LNCAP (cell line): Measurements from ENCODE around the gene RASGRP4.

Source experiments
- TF ChIP-seq, protein P1 (sequence below): fragments of 450-650 bp; IDR thresholded peaks from 2 replicates; pipeline ENCODE4 v1.5.1; 2017; ENCODE audit warnings: mild to moderate bottlenecking

Gene RASGRP4

GRCh38 chr19:38378866-38379265 is 47.2 kb downstream of the RASGRP4 start:
- TF ChIP-seq, protein P1, sequence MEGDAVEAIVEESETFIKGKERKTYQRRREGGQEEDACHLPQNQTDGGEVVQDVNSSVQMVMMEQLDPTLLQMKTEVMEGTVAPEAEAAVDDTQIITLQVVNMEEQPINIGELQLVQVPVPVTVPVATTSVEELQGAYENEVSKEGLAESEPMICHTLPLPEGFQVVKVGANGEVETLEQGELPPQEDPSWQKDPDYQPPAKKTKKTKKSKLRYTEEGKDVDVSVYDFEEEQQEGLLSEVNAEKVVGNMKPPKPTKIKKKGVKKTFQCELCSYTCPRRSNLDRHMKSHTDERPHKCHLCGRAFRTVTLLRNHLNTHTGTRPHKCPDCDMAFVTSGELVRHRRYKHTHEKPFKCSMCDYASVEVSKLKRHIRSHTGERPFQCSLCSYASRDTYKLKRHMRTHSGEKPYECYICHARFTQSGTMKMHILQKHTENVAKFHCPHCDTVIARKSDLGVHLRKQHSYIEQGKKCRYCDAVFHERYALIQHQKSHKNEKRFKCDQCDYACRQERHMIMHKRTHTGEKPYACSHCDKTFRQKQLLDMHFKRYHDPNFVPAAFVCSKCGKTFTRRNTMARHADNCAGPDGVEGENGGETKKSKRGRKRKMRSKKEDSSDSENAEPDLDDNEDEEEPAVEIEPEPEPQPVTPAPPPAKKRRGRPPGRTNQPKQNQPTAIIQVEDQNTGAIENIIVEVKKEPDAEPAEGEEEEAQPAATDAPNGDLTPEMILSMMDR = no peak

DNA sequence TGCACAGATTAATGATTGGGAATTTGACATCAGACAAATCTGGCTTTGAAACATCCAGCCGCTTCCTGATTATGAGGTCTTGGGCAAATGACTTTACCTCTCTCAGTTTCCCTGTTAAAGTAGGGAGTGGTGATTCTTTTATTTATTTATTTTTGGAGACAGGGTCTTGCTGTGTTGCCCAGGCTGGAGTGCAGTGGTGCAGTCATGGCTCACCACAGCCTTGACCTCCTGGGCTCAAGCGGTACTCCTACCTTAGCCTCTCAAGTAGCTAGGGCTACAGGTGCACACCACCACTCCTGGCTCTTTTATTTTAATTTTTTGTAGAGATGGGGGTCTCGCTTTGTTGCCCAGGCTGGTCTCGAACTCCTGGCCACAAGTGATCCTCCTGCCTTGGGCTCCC is 49.0 kb downstream of the RASGRP4 start:
- TF ChIP-seq, protein P1 = no peak

DNA sequence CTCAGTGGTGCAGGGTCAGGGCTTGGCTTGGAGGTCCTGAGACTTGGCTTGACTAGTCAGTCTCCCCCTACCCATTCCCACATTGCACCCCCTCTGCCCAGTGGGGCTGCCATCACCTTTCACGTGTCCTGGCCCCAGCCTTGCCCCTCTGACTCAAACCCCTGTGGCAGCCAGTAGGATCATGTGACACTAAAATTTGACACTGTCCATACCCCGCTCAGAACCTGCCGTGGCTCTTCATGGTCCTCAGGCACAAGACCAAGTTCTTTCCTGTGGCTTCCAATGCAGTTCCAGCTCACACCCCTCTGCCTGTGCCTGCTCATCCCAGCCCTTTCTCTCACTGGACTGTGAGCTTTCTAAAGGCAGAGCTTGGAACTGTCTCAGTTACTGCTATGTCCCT is 49.4 kb downstream of the RASGRP4 start:
- TF ChIP-seq, protein P1 = no peak

- TF ChIP-seq, protein P1 = no peak
Observed at GRCh38 chr19:38375748-38376147, 50.3 kb downstream of the RASGRP4 start.

DNA sequence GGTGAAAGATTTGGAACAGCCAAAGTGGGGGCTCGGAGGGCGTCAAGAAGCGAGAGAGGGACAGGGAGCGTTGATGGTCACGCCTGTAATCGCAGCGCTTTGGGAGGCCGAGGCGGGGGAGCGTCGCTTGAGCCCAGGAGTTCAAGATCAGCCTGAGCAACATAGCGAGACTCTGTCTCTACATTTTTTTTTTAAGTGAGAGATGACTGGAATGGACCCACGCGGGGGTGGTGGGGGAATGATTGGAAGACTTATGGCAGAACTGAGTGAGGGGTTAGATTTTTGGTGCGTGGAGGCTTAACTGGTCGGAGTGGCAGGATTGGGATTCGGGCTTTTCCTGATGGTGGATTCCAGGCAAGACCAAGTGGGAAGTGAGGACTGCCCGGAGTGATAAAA is 50.9 kb downstream of the RASGRP4 start:
- TF ChIP-seq, protein P1 = no peak

DNA sequence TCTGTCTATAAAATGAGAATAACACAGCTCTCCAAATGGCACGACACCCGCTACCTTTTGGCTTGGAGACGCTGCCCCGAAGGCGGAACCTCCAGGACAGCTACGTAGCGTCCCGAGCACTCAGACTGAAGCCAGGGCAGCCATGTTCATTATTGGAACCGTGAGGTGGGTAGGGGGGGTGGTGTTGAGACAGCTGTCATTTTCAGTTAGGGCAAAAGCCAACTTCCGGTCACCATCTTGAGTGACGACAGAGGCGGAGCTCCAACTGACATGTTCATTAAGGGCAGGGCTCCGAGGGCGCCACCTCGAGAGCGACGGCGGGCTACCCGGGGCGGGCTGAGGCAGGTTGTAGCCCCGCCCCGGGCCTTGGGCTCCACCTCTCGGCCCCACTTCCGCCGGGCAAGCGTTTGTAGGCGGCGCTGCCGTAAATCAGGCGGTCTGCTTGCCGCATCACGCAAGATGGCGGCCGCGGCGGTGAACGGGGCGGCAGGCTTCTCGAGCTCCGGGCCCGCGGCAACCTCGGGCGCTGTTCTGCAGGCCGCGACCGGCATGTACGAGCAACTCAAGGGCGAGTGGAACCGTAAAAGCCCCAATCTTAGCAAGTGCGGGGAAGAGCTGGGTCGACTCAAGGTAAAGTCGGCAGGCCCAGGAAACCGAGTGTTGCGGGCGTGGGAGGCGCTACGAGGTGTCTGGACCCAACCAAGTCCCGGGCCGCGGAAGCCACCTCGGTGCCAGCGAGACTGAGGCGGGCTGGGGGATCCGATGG is 51.5 kb downstream of the RASGRP4 start, which contains the start of gene PSMD8:
PSMD8 (plus strand) TSS at position 240 of the 766 bp plus-strand sequence; CDS start at position 271, 31 bp downstream.
- TF ChIP-seq, protein P1 = no peak

DNA sequence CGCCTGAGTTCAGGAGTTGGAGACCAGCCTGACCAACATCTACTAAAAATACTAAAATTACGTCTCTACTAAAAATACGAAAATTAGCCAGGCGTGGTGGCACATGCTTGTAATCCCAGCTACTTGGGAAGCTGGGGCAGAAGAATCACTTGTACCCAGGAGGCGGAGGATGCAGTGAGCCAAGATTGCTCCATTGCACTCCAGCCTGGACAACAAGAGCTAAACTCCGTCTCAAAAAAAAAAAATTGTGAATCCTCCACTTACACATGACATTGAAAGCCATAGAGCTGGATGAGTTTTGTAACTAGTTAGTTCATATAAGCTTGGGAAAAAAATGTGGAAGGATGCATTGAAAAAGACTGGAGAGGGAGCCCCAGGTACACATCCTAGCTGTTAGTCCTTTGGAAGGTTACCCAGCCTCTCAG is 52.1 kb downstream of the RASGRP4 start:
- TF ChIP-seq, protein P1 = no peak
